SK-N-SH (cell line): ENCODE data around the gene TMEM259. TPM values are rescaled to one million over a fixed set of nuclear protein-coding genes. Genes with fewer than 3 reads are reported as not detected.

Source experiments
- CTCF ChIA-PET: fragments of 300-600, 350-600 bp; formaldehyde crosslinking; extraction: SDS; loops from one replicate; lab custom pipeline; 2021; lab: Yijun Ruan, JAX
- POLR2A ChIA-PET: fragments of 350-600 bp; sonication (Branson Sonifier 250); formaldehyde crosslinking; extraction: SDS; loops from one replicate; lab custom pipeline; 2020; ENCODE audit warnings: antibody characterized with exemption, inconsistent platforms; lab: Yijun Ruan, JAX
- DNase-seq: peaks from one replicate; pipeline ENCODE4 v3.0.0; 2012
- H2AFZ ChIP-seq: fragments of 200-600 bp; sonication (generic); 2 replicates; pipeline ENCODE4 v1.8.1; 2016; ENCODE audit warnings: antibody characterized with exemption, mild to moderate bottlenecking, low read depth
- H3F3A ChIP-seq: fragments of 200-600 bp; sonication (generic); replicated peaks from 2 replicates; pipeline ENCODE3; 2016; ENCODE audit warnings: antibody characterized with exemption, mild to moderate bottlenecking; ENCODE audit not compliant: insufficient read depth
- H3K27ac ChIP-seq, 2 experiments: fragments of 200-500 bp in 1 of 2; fragments of 200-600 bp in 1 of 2; sonication (Bioruptor generic) in 1 of 2; sonication (generic), shearing (Covaris generic) in 1 of 2; 2 replicates each; pipeline versions ENCODE4 v1.5.1 to v1.6.1; 2014 to 2016; ENCODE audit warnings: low read depth in 2 of 2, inconsistent platforms in 1 of 2, low read length in 1 of 2, mild to moderate bottlenecking in 1 of 2, mixed read lengths in 1 of 2
- H3K27me3 ChIP-seq: fragments of 200-600 bp; sonication (generic), shearing (Covaris generic); 2 replicates; pipeline ENCODE4 v1.6.1; 2016; ENCODE audit warnings: mixed run types; ENCODE audit not compliant: insufficient read depth
- H3K36me3 ChIP-seq, 2 experiments: fragments of 200-500 bp in 1 of 2; fragments of 200-600 bp in 1 of 2; sonication (Bioruptor generic) in 1 of 2; sonication (generic) in 1 of 2; replicated peaks in 1 of 2; 2 replicates each; pipeline versions ENCODE3 to v1.5.1; 2014 to 2016; ENCODE audit warnings: low read length in 1 of 2, mild to moderate bottlenecking in 1 of 2; ENCODE audit not compliant: insufficient read depth in 2 of 2, control insufficient read depth in 1 of 2
- H3K4me1 ChIP-seq, 2 experiments: fragments of 200-500 bp in 1 of 2; fragments of 200-600 bp in 1 of 2; sonication (Bioruptor generic) in 1 of 2; sonication (generic), shearing (Covaris generic) in 1 of 2; 2 replicates each; pipeline versions ENCODE4 v1.5.1 to v1.6.1; 2014 to 2016; ENCODE audit warnings: low read depth in 1 of 2, low read length in 1 of 2, mixed run types in 1 of 2; ENCODE audit not compliant: insufficient read depth in 2 of 2, control insufficient read depth in 1 of 2
- H3K4me2 ChIP-seq: fragments of 200-600 bp; sonication (generic), shearing (Covaris generic); 2 replicates; pipeline ENCODE4 v1.6.1; 2017; ENCODE audit warnings: mixed run types
- H3K4me3 ChIP-seq, 2 experiments: fragments of 200-500 bp in 1 of 2; fragments of 200-600 bp in 1 of 2; sonication (Bioruptor generic) in 1 of 2; sonication (generic), shearing (Covaris generic) in 1 of 2; 2 replicates each; pipeline versions ENCODE4 v1.5.1 to v1.8.1; 2014 to 2016; ENCODE audit warnings: low read depth in 2 of 2, inconsistent platforms in 1 of 2, low read length in 1 of 2, mild to moderate bottlenecking in 1 of 2, mixed read lengths in 1 of 2, moderate library complexity in 1 of 2
- H3K79me2 ChIP-seq: fragments of 200-600 bp; sonication (generic); 2 replicates; pipeline ENCODE4 v1.8.1; 2017; ENCODE audit warnings: mild to moderate bottlenecking; ENCODE audit not compliant: insufficient read depth
- H3K9ac ChIP-seq: fragments of 200-600 bp; sonication (generic); 2 replicates; pipeline ENCODE4 v1.6.1; 2017; ENCODE audit warnings: mixed run types
- H3K9me2 ChIP-seq: fragments of 200-600 bp; sonication (generic); 2 replicates; pipeline ENCODE4 v1.6.1; 2017; ENCODE audit warnings: mixed run types
- H3K9me3 ChIP-seq: fragments of 200-600 bp; sonication (generic); 2 replicates; pipeline ENCODE4 v1.6.1; 2017; ENCODE audit warnings: mixed run types, mild to moderate bottlenecking, moderate library complexity
- H4K20me1 ChIP-seq: fragments of 200-600 bp; sonication (generic); 2 replicates; pipeline ENCODE4 v1.6.1; 2017; ENCODE audit warnings: mild to moderate bottlenecking, mixed run types; ENCODE audit not compliant: insufficient read depth
- CHD2 ChIP-seq: fragments of 150-350 bp; IDR thresholded peaks from 2 replicates; pipeline ENCODE4 v1.6.1; 2018; ENCODE audit warnings: low read length; ENCODE audit not compliant: partially characterized antibody
- CTCF ChIP-seq: fragments of 200-600 bp; sonication (generic); IDR thresholded peaks from 2 replicates; pipeline ENCODE4 v1.6.1; 2017; ENCODE audit warnings: antibody characterized with exemption, mild to moderate bottlenecking, moderate library complexity
- EZH2phosphoT487 ChIP-seq: fragments of 200-600 bp; sonication (generic); IDR thresholded peaks from 2 replicates; pipeline ENCODE4 v1.6.1; 2017; ENCODE audit warnings: low read depth, mixed run types, mild to moderate bottlenecking, antibody characterized with exemption, moderate library complexity, borderline replicate concordance
- GABPA ChIP-seq: IDR thresholded peaks from 2 replicates; pipeline ENCODE4 v1.4.0; 2012; ENCODE audit warnings: low read depth, mild to moderate bottlenecking
- JUND ChIP-seq: IDR thresholded peaks from 2 replicates; pipeline ENCODE4 v1.4.0; 2012
- MAX ChIP-seq: IDR thresholded peaks from 2 replicates; pipeline ENCODE4 v1.4.0; 2012; ENCODE audit warnings: low read depth
- MXI1 ChIP-seq: IDR thresholded peaks from 2 replicates; pipeline ENCODE4 v1.6.1; 2012; ENCODE audit warnings: mild to moderate bottlenecking, low read depth, low read length, improper control_type of control experiment
- NRF1 ChIP-seq: IDR thresholded peaks from 2 replicates; pipeline ENCODE4 v1.6.1; 2012; ENCODE audit warnings: low read depth, mild to moderate bottlenecking, low read length
- PBX3 ChIP-seq: IDR thresholded peaks from 2 replicates; pipeline ENCODE4; 2012
- POLR2AphosphoS5 ChIP-seq: IDR thresholded peaks from 2 replicates; pipeline ENCODE4 v1.6.1; 2012; ENCODE audit warnings: low read depth, low read length
- RXRA ChIP-seq: IDR thresholded peaks from 2 replicates; pipeline ENCODE4 v1.4.0; 2012; ENCODE audit warnings: low read depth, mild to moderate bottlenecking, borderline replicate concordance
- TAF1 ChIP-seq: IDR thresholded peaks from 2 replicates; pipeline ENCODE4 v1.6.1; 2012; ENCODE audit warnings: low read depth, mild to moderate bottlenecking, low read length, moderate library complexity, borderline replicate concordance
- USF1 ChIP-seq: IDR thresholded peaks from 2 replicates; pipeline ENCODE4 v1.4.0; 2012; ENCODE audit warnings: low read depth, borderline replicate concordance
- YY1 ChIP-seq: IDR thresholded peaks from 2 replicates; pipeline ENCODE4 v1.4.0; 2012; ENCODE audit warnings: low read depth, mild to moderate bottlenecking
- WGBS: methylation state at CpG from one replicate; pipeline ENCODE4 v1.1.6; 2017; ENCODE audit warnings: low lambda C conversion rate; 5-methylcytosine and 5-hydroxymethylcytosine counted together
- polyA plus RNA-seq, 3 experiments: library from polyadenylated mRNA; depleted of rRNA; stranded (reverse); fragments of >200 nt; gene quantifications; 2 replicates each; pipeline ENCODE4 v1.2.3, GENCODE V29; 2012

TMEM259 gene
- polyA plus RNA-seq, 1 of the 3 experiments (the other 2 are of a cell fraction): 138 TPM

GRCh38 chr19:984165-984967 lies 36.6 kb downstream of the TMEM259 start, which contains the start of gene WDR18:
TSS of gene WDR18 (plus strand) at chr19:984345. CDS start at chr19:984354, 9 bp downstream.
- peaks cover 10% of the 10 kb centered on the region for H3F3A ChIP-seq
- H3K27ac ChIP-seq: peak within 1 kb of the TSS; percentile 66 to 89
- peaks cover 8% of the 10 kb centered on the region; the same call in 1 of the 2 replicates for H3K79me2 ChIP-seq
- CTCF ChIA-PET: interaction anchor here (0.6 to 10.7 kb wide), 30 partner anchors 11 to 282 kb away, joined by 3 to 161 read pairs (median 4); partner anchors contain the start of genes CFD, KISS1R, PTBP1 and RNU6-2
- H2AFZ ChIP-seq: peak within 1 kb of the TSS; percentile 96
- DNase-seq: peak; percentile 99
- H3K4me3 ChIP-seq: peak within 1 kb of the TSS; percentile 91 to 99
- H4K20me1 ChIP-seq: no peaks in the 10 kb centered on the region
- peak within 1 kb of the TSS; percentile 92 for H3K9ac ChIP-seq
- peaks cover 0 to 14% of the 10 kb centered on the region in 2 experiments; a peak in 2 of 4 replicates for H3K4me1 ChIP-seq
- WGBS: 0% methylated on average over 23 of the region's 78 CpGs
- H3K9me2 ChIP-seq: no peaks in the 10 kb centered on the region
- peaks cover 3 to 16% of the 10 kb centered on the region in 2 experiments for H3K36me3 ChIP-seq
- no peaks in the 10 kb centered on the region for H3K27me3 ChIP-seq
- POLR2A ChIA-PET: interaction anchor here (0.6 to 2.8 kb wide), 14 partner anchors 12 to 1331 kb away, joined by 3 to 23 read pairs (median 5); partner anchors contain the start of genes MED16 and RNU6-9
- H3K4me2 ChIP-seq: peak within 1 kb of the TSS; percentile 87
- TF ChIP-seq NRF1 (peak; percentile 92), USF1 (peak; percentile 59; the same call in 1 of the 2 replicates), PBX3 (no peak; the same call in 1 of the 2 replicates), RXRA (no peak), MXI1 (peak; percentile 77), POLR2AphosphoS5 (peak; percentile 30; the same call in 1 of the 2 replicates), MAX (peak; percentile 84; the same call in 1 of the 2 replicates), YY1 (peak; percentile 98), TAF1 (peak; percentile 58; the same call in 1 of the 2 replicates), CHD2 (peak; percentile 31), EZH2phosphoT487 (no peak), JUND (no peak), GABPA (peak; percentile 84), CTCF (no peak)
- H3K9me3 ChIP-seq: no peaks in the 10 kb centered on the region
